IMR-90 (cell line): ENCODE measurements around the gene FMN2. TPM values are rescaled to one million over a fixed set of nuclear protein-coding genes. Genes with fewer than 3 reads are reported as not detected.

Experiments
- ATAC-seq: fragments of 200-7000 bp; cut with Tn5 transposase; 2 replicates; pipeline ENCODE4 v1.9.1; 2020; ENCODE audit warnings: low read depth, mild to moderate bottlenecking, moderate library complexity
- BruUV-seq: library from RNA; stranded (reverse); fragments of 400-500 nt; replicated peaks from 2 replicates; lab custom pipeline; 2021; lab: Mats Ljungman, UMichigan
- CTCF ChIA-PET: fragments of 300-600 bp; formaldehyde crosslinking; extraction: SDS; loops from one replicate; lab custom pipeline; 2021; ENCODE audit warnings: antibody characterized with exemption; lab: Yijun Ruan, JAX
- POLR2A ChIA-PET: fragments of 300-600 bp; sonication (Branson Sonifier 250); formaldehyde crosslinking; loops from one replicate; lab custom pipeline; 2022; ENCODE audit warnings: antibody characterized with exemption; ENCODE audit not compliant: unreplicated experiment; lab: Charles Lee
- DNase-seq: peaks from one replicate; pipeline ENCODE4 v3.0.0; 2013
- H2AFZ ChIP-seq: replicated peaks from 2 replicates; pipeline ENCODE3; 2013; ENCODE audit warnings: low read length, mild to moderate bottlenecking; ENCODE audit not compliant: poor library complexity
- H2AK5ac ChIP-seq: 2 replicates; pipeline ENCODE4 v1.6.1; 2013; ENCODE audit warnings: low read depth, low read length, inconsistent platforms
- H2AK9ac ChIP-seq: replicated peaks from 2 replicates; pipeline ENCODE3; 2013; ENCODE audit warnings: mild to moderate bottlenecking, low read depth, low read length, moderate library complexity; ENCODE audit not compliant: poor library complexity
- H2BK120ac ChIP-seq: 2 replicates; pipeline ENCODE4 v1.6.1; 2013; ENCODE audit warnings: low read depth, low read length, inconsistent platforms
- H2BK15ac ChIP-seq: 3 replicates; pipeline ENCODE4 v1.6.1; 2013; ENCODE audit warnings: low read depth, low read length, inconsistent platforms
- H2BK20ac ChIP-seq: 2 replicates; pipeline ENCODE4 v1.6.1; 2013; ENCODE audit warnings: low read depth, mild to moderate bottlenecking, inconsistent platforms, low read length, moderate library complexity
- H2BK5ac ChIP-seq: 2 replicates; pipeline ENCODE4 v1.6.1; 2013; ENCODE audit warnings: mild to moderate bottlenecking, low read depth, low read length, inconsistent platforms; ENCODE audit not compliant: poor library complexity, severe bottlenecking
- H3K14ac ChIP-seq: replicated peaks from 2 replicates; pipeline ENCODE4 v1.6.1; 2013; ENCODE audit warnings: low read depth, low read length, inconsistent platforms
- H3K18ac ChIP-seq: 2 replicates; pipeline ENCODE4 v1.6.1; 2013; ENCODE audit warnings: low read depth, low read length, control low read depth
- H3K23ac ChIP-seq: 2 replicates; pipeline ENCODE4 v1.6.1; 2013; ENCODE audit warnings: low read depth, low read length, inconsistent platforms
- H3K27ac ChIP-seq: 2 replicates; pipeline ENCODE4 v1.5.1; 2013; ENCODE audit warnings: mild to moderate bottlenecking, control low read depth, low read length; ENCODE audit not compliant: insufficient read depth
- H3K27me3 ChIP-seq: 2 replicates; pipeline ENCODE4 v1.6.1; 2013; ENCODE audit warnings: low read length; ENCODE audit not compliant: control insufficient read depth, insufficient read depth
- H3K36me3 ChIP-seq: 2 replicates; pipeline ENCODE4 v1.6.1; 2013; ENCODE audit warnings: low read length, mixed read lengths; ENCODE audit not compliant: control insufficient read depth, insufficient read depth
- H3K4ac ChIP-seq: 2 replicates; pipeline ENCODE4 v1.6.1; 2013; ENCODE audit warnings: low read depth, low read length, inconsistent platforms
- H3K4me1 ChIP-seq: 2 replicates; pipeline ENCODE4 v1.6.1; 2013; ENCODE audit warnings: low read length, mixed read lengths; ENCODE audit not compliant: control insufficient read depth, insufficient read depth
- H3K4me2 ChIP-seq: 2 replicates; pipeline ENCODE4 v1.6.1; 2013; ENCODE audit warnings: low read depth, mild to moderate bottlenecking, control low read depth, low read length, moderate library complexity
- H3K4me3 ChIP-seq: 2 replicates; pipeline ENCODE4 v1.5.1; 2013; ENCODE audit warnings: low read depth, mild to moderate bottlenecking, control low read depth, low read length, moderate library complexity; ENCODE audit not compliant: insufficient read depth
- H3K56ac ChIP-seq: 2 replicates; pipeline ENCODE4 v1.6.1; 2013; ENCODE audit warnings: low read length, inconsistent platforms; ENCODE audit not compliant: insufficient read depth; ENCODE audit errors: extremely low read depth
- H3K79me1 ChIP-seq, 2 experiments: 2 replicates each; pipeline ENCODE4 v1.6.1; 2013; ENCODE audit warnings: low read length in 2 of 2, inconsistent platforms in 1 of 2, low read depth in 1 of 2
- H3K9ac ChIP-seq: 2 replicates; pipeline ENCODE4 v1.6.1; 2013; ENCODE audit warnings: low read depth, low read length, control low read depth
- H3K9me1 ChIP-seq: 2 replicates; pipeline ENCODE4 v1.6.1; 2013; ENCODE audit warnings: low read length, inconsistent platforms; ENCODE audit not compliant: insufficient read depth
- H3K9me3 ChIP-seq: 2 replicates; pipeline ENCODE4 v1.6.1; 2013; ENCODE audit warnings: low read length; ENCODE audit not compliant: control insufficient read depth, insufficient read depth
- H4K20me1 ChIP-seq: 2 replicates; pipeline ENCODE4 v1.6.1; 2013; ENCODE audit warnings: low read length, inconsistent platforms; ENCODE audit not compliant: insufficient read depth
- H4K5ac ChIP-seq: 2 replicates; pipeline ENCODE4 v1.6.1; 2013; ENCODE audit warnings: mild to moderate bottlenecking, low read depth, low read length, control low read depth
- H4K8ac ChIP-seq, 2 experiments: 2 replicates each; pipeline ENCODE4 v1.6.1; 2013; ENCODE audit warnings: low read depth in 2 of 2, low read length in 2 of 2, control low read depth in 1 of 2, inconsistent platforms in 1 of 2
- H4K91ac ChIP-seq: 2 replicates; pipeline ENCODE4 v1.6.1; 2013; ENCODE audit warnings: low read depth, low read length, inconsistent platforms; ENCODE audit not compliant: insufficient read depth
- BHLHE40 ChIP-seq: fragments of 150-350 bp; IDR thresholded peaks from 2 replicates; pipeline ENCODE4 v1.6.1; 2016; ENCODE audit warnings: mild to moderate bottlenecking, low read depth, low read length
- CEBPB ChIP-seq: IDR thresholded peaks from 2 replicates; pipeline ENCODE4 v1.6.1; 2012; ENCODE audit warnings: low read depth, low read length, improper control_type of control experiment
- CHD1 ChIP-seq: IDR thresholded peaks from 2 replicates; pipeline ENCODE4 v1.6.1; 2012; ENCODE audit warnings: low read depth, low read length, improper control_type of control experiment
- CTCF ChIP-seq: conservative IDR thresholded peaks from 2 replicates; pipeline ENCODE4 v1.5.1; 2012; ENCODE audit warnings: mild to moderate bottlenecking, low read depth, low read length, improper control_type of control experiment
- FOS ChIP-seq: fragments of 150-350 bp; IDR thresholded peaks from 2 replicates; pipeline ENCODE4 v1.6.1; 2016; ENCODE audit warnings: low read depth, low read length
- MAFK ChIP-seq: IDR thresholded peaks from 2 replicates; pipeline ENCODE4 v1.6.1; 2012; ENCODE audit warnings: low read depth, low read length, improper control_type of control experiment
- MAZ ChIP-seq: IDR thresholded peaks from 2 replicates; pipeline ENCODE4 v1.6.1; 2012; ENCODE audit warnings: low read depth, mild to moderate bottlenecking, low read length, improper control_type of control experiment, moderate library complexity, borderline replicate concordance
- MXI1 ChIP-seq: IDR thresholded peaks from 2 replicates; pipeline ENCODE4 v1.6.1; 2012; ENCODE audit warnings: low read depth, mild to moderate bottlenecking, low read length, moderate library complexity, borderline replicate concordance
- NFE2L2 ChIP-seq: fragments of 150-350 bp; IDR thresholded peaks from 2 replicates; pipeline ENCODE4 v1.6.1; 2016; ENCODE audit warnings: low read depth, mild to moderate bottlenecking, low read length
- POLR2A ChIP-seq: IDR thresholded peaks from 2 replicates; pipeline ENCODE4 v1.6.1; 2012; ENCODE audit warnings: mild to moderate bottlenecking, low read depth, low read length
- RAD21 ChIP-seq: IDR thresholded peaks from 2 replicates; pipeline ENCODE4 v1.6.1; 2012; ENCODE audit warnings: low read length, improper control_type of control experiment
- RCOR1 ChIP-seq: IDR thresholded peaks from 2 replicates; pipeline ENCODE4 v1.6.1; 2012; ENCODE audit warnings: mild to moderate bottlenecking, low read length, improper control_type of control experiment; ENCODE audit not compliant: insufficient replicate concordance
- RFX5 ChIP-seq: IDR thresholded peaks from 2 replicates; pipeline ENCODE4 v1.8.0; 2012; ENCODE audit warnings: low read depth, mild to moderate bottlenecking, low read length, moderate library complexity
- SMC3 ChIP-seq: fragments of 150-350 bp; IDR thresholded peaks from 2 replicates; pipeline ENCODE4 v1.6.1; 2016; ENCODE audit warnings: low read depth, mild to moderate bottlenecking, antibody characterized with exemption, low read length, moderate library complexity
- WGBS, 2 experiments: methylation state at CpG; one replicate each; pipeline versions ENCODE4 v1.1.5 to v1.1.7; 2013; ENCODE audit warnings: missing lambda C conversion rate in 2 of 2; ENCODE audit not compliant: insufficient read length in 1 of 2; ENCODE audit errors: extremely low coverage in 2 of 2; 5-methylcytosine and 5-hydroxymethylcytosine counted together
- dilution Hi-C: fragments of 300-500 bp; cut with HindIII; formaldehyde crosslinking; loops from one replicate; pipeline ENCODE4 v1.14.3; 2018; ENCODE audit warnings: low sequenced_read_pairs; ENCODE audit not compliant: unreplicated experiment
- in situ Hi-C: fragments of 300-500 bp; cut with MboI; formaldehyde crosslinking; loops from 3 replicates; pipeline ENCODE4 v1.14.3; 2019; ENCODE audit warnings: low sequenced_read_pairs, inconsistent platforms, mixed read lengths
- intact Hi-C: fragments of 100-400 bp; cut with micrococcal nuclease; formaldehyde crosslinking; loops from 2 replicates; pipeline ENCODE4 v1.10.0; 2022
- polyA plus RNA-seq, 3 experiments: library from polyadenylated mRNA; depleted of rRNA; stranded (reverse); fragments of >200 nt; gene quantifications; 2 replicates each; pipeline ENCODE4 v1.2.3, GENCODE V29; 2012; ENCODE audit warnings: low replicate concordance in 1 of 3
- total RNA-seq: library from RNA; depleted of rRNA; stranded (reverse); fragments of >200 nt; gene quantifications from 2 replicates; pipeline ENCODE4 v1.2.3, GENCODE V29; 2012
- TF ChIP-seq, protein P1 (sequence below): fragments of 150-350 bp; IDR thresholded peaks from 2 replicates; pipeline ENCODE4 v1.6.1; 2017; ENCODE audit warnings: mild to moderate bottlenecking, antibody characterized with exemption, low read length, low read depth
- TF ChIP-seq, protein P2 (sequence below): fragments of 150-350 bp; IDR thresholded peaks from 2 replicates; pipeline ENCODE4 v1.6.1; 2016; ENCODE audit warnings: low read depth, mild to moderate bottlenecking, low read length, moderate library complexity, borderline replicate concordance

FMN2 gene
- total and polyA plus RNA-seq, 2 of the 4 experiments (the other 2 are of a cell fraction): 29.0 to 35.8 TPM

DNA sequence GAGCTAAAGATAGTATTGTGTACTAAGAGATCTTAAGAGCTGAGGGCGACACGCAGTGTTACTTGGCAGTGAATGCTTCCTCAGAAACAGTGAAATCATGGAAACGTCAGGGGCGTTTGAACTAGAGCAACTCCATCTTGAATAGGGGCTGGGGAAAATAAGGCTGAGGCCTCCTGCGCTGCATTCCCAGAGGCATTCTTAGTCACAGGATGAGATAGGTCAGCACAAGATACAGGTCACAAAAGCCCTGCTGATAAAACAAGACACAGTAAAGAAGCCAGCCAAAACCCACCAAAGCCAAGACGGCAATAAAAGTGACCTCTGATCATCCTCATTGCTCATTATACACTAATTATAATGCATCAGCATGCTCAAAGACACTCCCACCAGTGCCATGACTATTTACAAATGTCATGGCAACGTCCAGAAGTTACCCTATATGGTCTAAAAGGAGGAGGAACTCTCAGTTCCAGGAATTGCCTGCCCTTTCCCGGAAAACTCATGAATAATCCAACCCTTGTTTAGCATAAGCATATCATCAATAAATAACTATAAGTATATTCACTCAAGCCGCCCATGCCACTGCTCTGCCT, 37.5 kb upstream of the FMN2 start:
- TF ChIP-seq RFX5 (no peak), MAZ (no peak), RAD21 (no peak), NFE2L2 (no peak), FOS (no peak), POLR2A (no peak), MAFK (no peak), RCOR1 (no peak), CEBPB (no peak), MXI1 (no peak), CTCF (no peak), SMC3 (no peak), CHD1 (no peak), BHLHE40 (no peak)
- TF ChIP-seq, protein P1, sequence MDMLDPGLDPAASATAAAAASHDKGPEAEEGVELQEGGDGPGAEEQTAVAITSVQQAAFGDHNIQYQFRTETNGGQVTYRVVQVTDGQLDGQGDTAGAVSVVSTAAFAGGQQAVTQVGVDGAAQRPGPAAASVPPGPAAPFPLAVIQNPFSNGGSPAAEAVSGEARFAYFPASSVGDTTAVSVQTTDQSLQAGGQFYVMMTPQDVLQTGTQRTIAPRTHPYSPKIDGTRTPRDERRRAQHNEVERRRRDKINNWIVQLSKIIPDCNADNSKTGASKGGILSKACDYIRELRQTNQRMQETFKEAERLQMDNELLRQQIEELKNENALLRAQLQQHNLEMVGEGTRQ: no peak
- TF ChIP-seq, protein P2, sequence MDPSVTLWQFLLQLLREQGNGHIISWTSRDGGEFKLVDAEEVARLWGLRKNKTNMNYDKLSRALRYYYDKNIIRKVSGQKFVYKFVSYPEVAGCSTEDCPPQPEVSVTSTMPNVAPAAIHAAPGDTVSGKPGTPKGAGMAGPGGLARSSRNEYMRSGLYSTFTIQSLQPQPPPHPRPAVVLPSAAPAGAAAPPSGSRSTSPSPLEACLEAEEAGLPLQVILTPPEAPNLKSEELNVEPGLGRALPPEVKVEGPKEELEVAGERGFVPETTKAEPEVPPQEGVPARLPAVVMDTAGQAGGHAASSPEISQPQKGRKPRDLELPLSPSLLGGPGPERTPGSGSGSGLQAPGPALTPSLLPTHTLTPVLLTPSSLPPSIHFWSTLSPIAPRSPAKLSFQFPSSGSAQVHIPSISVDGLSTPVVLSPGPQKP: no peak
- intact Hi-C loops (no loop called here), in situ Hi-C loops (no loop called here), dilution Hi-C loops (no loop called here)
- Histone ChIP-seq H2BK20ac (no peak overlapping the region), H2AK9ac (no peak overlapping the region), H2BK120ac (no peak overlapping the region), H3K36me3 (no peaks in the 10 kb centered on the region), H4K20me1 (no peaks in the 10 kb centered on the region), H4K8ac (no peak overlapping the region), H3K79me1 (no peaks in the 10 kb centered on the region), H2BK5ac (no peak overlapping the region), H3K14ac (no peak overlapping the region), H3K4ac (no peak overlapping the region), H2AFZ (no peak overlapping the region), H4K91ac (no peak overlapping the region), H3K23ac (no peak overlapping the region), H2BK15ac (no peak overlapping the region), H4K5ac (no peak overlapping the region), H3K9me1 (no peaks in the 10 kb centered on the region), H3K27ac (no peak overlapping the region), H3K9me3 (no peaks in the 10 kb centered on the region), H3K4me3 (no peak overlapping the region), H3K4me2 (no peak overlapping the region), H2AK5ac (no peak overlapping the region), H3K4me1 (no peaks in the 10 kb centered on the region), H3K18ac (no peak overlapping the region), H3K9ac (no peak overlapping the region), H3K56ac (no peak overlapping the region), H3K27me3 (no peaks in the 10 kb centered on the region; the same call in 1 of the 2 replicates)
- DNase-seq: no peak
- no CpG with 5 or more reads among the region's 9 CpGs for WGBS, 2 experiments
- ChIA-PET POLR2A (no interaction called here), CTCF (interaction anchor here (1.0 kb wide), 1 partner anchor 95 kb away, joined by 3 read pairs; no protein-coding TSS in a partner anchor)
- no peak for ATAC-seq
- BruUV-seq: no TSS peak
